Measurements from ENCODE around the gene CA5A.
A peak's percentile ranks its signal among the peaks of the same experiment; 100 is the strongest.

The CA5A gene

GRCh38 chr16:87956365-87957231, 20.3 kb upstream of the CA5A start:
- H3K4me3 ChIP-seq (ENCODE audit: low read length in 2 of 2) = peak overlapping the region in 1 of 2 donors; percentile 17
- H3K9ac ChIP-seq (ENCODE audit: low read depth in 1 of 2, low read length in 2 of 2) = peak overlapping the region; percentile 1 to 43
- peaks cover 11 to 37% of the 10 kb centered on the region in 2 donors for H3K4me1 ChIP-seq (ENCODE audit: control insufficient read depth in 2 of 2, insufficient read depth in 2 of 2, low read length in 2 of 2)

GRCh38 chr16:87956098-87956364, 19.7 kb upstream of the CA5A start:
- no peaks in the 10 kb centered on the region for H3K9me3 ChIP-seq (ENCODE audit: control insufficient read depth in 2 of 2, low read length in 2 of 2)
- H3K9ac ChIP-seq (ENCODE audit: low read depth in 1 of 2, low read length in 2 of 2) = peak overlapping the region; percentile 1 to 34
- H3K36me3 ChIP-seq (ENCODE audit: control insufficient read depth in 2 of 2, insufficient read depth in 2 of 2, low read length in 2 of 2) = peaks cover 0 to 7% of the 10 kb centered on the region in 2 donors
- peaks cover 11 to 37% of the 10 kb centered on the region in 2 donors for H3K4me1 ChIP-seq (ENCODE audit: control insufficient read depth in 2 of 2, insufficient read depth in 2 of 2, low read length in 2 of 2)
- peak overlapping the region in 1 of 2 donors; percentile 17 for H3K4me3 ChIP-seq (ENCODE audit: low read length in 2 of 2)
- no peaks in the 10 kb centered on the region for H3K27me3 ChIP-seq (ENCODE audit: control insufficient read depth in 2 of 2, insufficient read depth in 2 of 2, low read length in 2 of 2)
- peak overlapping the region; percentile 74 to 77 for H3K27ac ChIP-seq (ENCODE audit: low read depth in 2 of 2, low read length in 2 of 2)

More at GRCh38 chr16:87956365-87957231, 20.3 kb upstream of the CA5A start:
- H3K9me3 ChIP-seq (ENCODE audit: control insufficient read depth in 2 of 2, low read length in 2 of 2) = no peaks in the 10 kb centered on the region
- no peaks in the 10 kb centered on the region for H3K27me3 ChIP-seq (ENCODE audit: control insufficient read depth in 2 of 2, insufficient read depth in 2 of 2, low read length in 2 of 2)
- peaks cover 0 to 7% of the 10 kb centered on the region in 2 donors for H3K36me3 ChIP-seq (ENCODE audit: control insufficient read depth in 2 of 2, insufficient read depth in 2 of 2, low read length in 2 of 2)
- H3K27ac ChIP-seq (ENCODE audit: low read depth in 2 of 2, low read length in 2 of 2) = peak overlapping the region; percentile 74 to 77

- Histone ChIP-seq H3K9ac (ENCODE audit: low read depth in 1 of 2, low read length in 2 of 2) (peak overlapping the region in 1 of 2 donors; percentile 34), H3K27ac (ENCODE audit: low read depth in 2 of 2, low read length in 2 of 2) (peak overlapping the region; percentile 74 to 77), H3K27me3 (ENCODE audit: control insufficient read depth in 2 of 2, insufficient read depth in 2 of 2, low read length in 2 of 2) (no peaks in the 10 kb centered on the region), H3K4me1 (ENCODE audit: control insufficient read depth in 2 of 2, insufficient read depth in 2 of 2, low read length in 2 of 2) (peaks cover 11 to 37% of the 10 kb centered on the region in 2 donors), H3K4me3 (ENCODE audit: low read length in 2 of 2) (peak overlapping the region in 1 of 2 donors; percentile 20), H3K9me3 (ENCODE audit: control insufficient read depth in 2 of 2, low read length in 2 of 2) (no peaks in the 10 kb centered on the region), H3K36me3 (ENCODE audit: control insufficient read depth in 2 of 2, insufficient read depth in 2 of 2, low read length in 2 of 2) (peaks cover 0 to 7% of the 10 kb centered on the region in 2 donors)
These were observed 19.2 kb upstream of the CA5A start for GRCh38 chr16:87955302-87956097.

- H3K27ac ChIP-seq (ENCODE audit: low read depth in 2 of 2, low read length in 2 of 2) = peak overlapping the region; percentile 66 to 75
- H3K27me3 ChIP-seq (ENCODE audit: control insufficient read depth in 2 of 2, insufficient read depth in 2 of 2, low read length in 2 of 2) = no peaks in the 10 kb centered on the region
- H3K4me3 ChIP-seq (ENCODE audit: low read length in 2 of 2) = no peak overlapping the region
- peaks cover 0 to 7% of the 10 kb centered on the region in 2 donors for H3K36me3 ChIP-seq (ENCODE audit: control insufficient read depth in 2 of 2, insufficient read depth in 2 of 2, low read length in 2 of 2)
- H3K9ac ChIP-seq (ENCODE audit: low read depth in 1 of 2, low read length in 2 of 2) = no peak overlapping the region
- H3K9me3 ChIP-seq (ENCODE audit: control insufficient read depth in 2 of 2, low read length in 2 of 2) = no peaks in the 10 kb centered on the region
- peaks cover 11 to 37% of the 10 kb centered on the region in 2 donors for H3K4me1 ChIP-seq (ENCODE audit: control insufficient read depth in 2 of 2, insufficient read depth in 2 of 2, low read length in 2 of 2)
These were observed 18.5 kb upstream of the CA5A start for GRCh38 chr16:87954826-87955225.

- H3K36me3 ChIP-seq (ENCODE audit: control insufficient read depth in 2 of 2, insufficient read depth in 2 of 2, low read length in 2 of 2) = peaks cover 0 to 7% of the 10 kb centered on the region in 2 donors
- no peaks in the 10 kb centered on the region for H3K9me3 ChIP-seq (ENCODE audit: control insufficient read depth in 2 of 2, low read length in 2 of 2)
- H3K4me1 ChIP-seq (ENCODE audit: control insufficient read depth in 2 of 2, insufficient read depth in 2 of 2, low read length in 2 of 2) = peaks cover 11 to 37% of the 10 kb centered on the region in 2 donors
- H3K27ac ChIP-seq (ENCODE audit: low read depth in 2 of 2, low read length in 2 of 2) = peak overlapping the region; percentile 66 to 75
- no peaks in the 10 kb centered on the region for H3K27me3 ChIP-seq (ENCODE audit: control insufficient read depth in 2 of 2, insufficient read depth in 2 of 2, low read length in 2 of 2)
- no peak overlapping the region for H3K4me3 ChIP-seq (ENCODE audit: low read length in 2 of 2)
- H3K9ac ChIP-seq (ENCODE audit: low read depth in 1 of 2, low read length in 2 of 2) = no peak overlapping the region
These were observed 18.0 kb upstream of the CA5A start for GRCh38 chr16:87954361-87954760.

- peak overlapping the region; percentile 5 to 15 for H3K9ac ChIP-seq (ENCODE audit: low read depth in 1 of 2, low read length in 2 of 2)
- H3K4me3 ChIP-seq (ENCODE audit: low read length in 2 of 2) = peak overlapping the region in 1 of 2 donors; percentile 28
- H3K36me3 ChIP-seq (ENCODE audit: control insufficient read depth in 2 of 2, insufficient read depth in 2 of 2, low read length in 2 of 2) = peaks cover 0 to 7% of the 10 kb centered on the region in 2 donors
- peaks cover 11 to 37% of the 10 kb centered on the region in 2 donors for H3K4me1 ChIP-seq (ENCODE audit: control insufficient read depth in 2 of 2, insufficient read depth in 2 of 2, low read length in 2 of 2)
- no peaks in the 10 kb centered on the region for H3K9me3 ChIP-seq (ENCODE audit: control insufficient read depth in 2 of 2, low read length in 2 of 2)
- no peaks in the 10 kb centered on the region for H3K27me3 ChIP-seq (ENCODE audit: control insufficient read depth in 2 of 2, insufficient read depth in 2 of 2, low read length in 2 of 2)
- peak overlapping the region; percentile 66 to 75 for H3K27ac ChIP-seq (ENCODE audit: low read depth in 2 of 2, low read length in 2 of 2)
These were observed 17.2 kb upstream of the CA5A start for GRCh38 chr16:87953308-87954215.

- no peaks in the 10 kb centered on the region for H3K9me3 ChIP-seq (ENCODE audit: control insufficient read depth in 2 of 2, low read length in 2 of 2)
- H3K27me3 ChIP-seq (ENCODE audit: control insufficient read depth in 2 of 2, insufficient read depth in 2 of 2, low read length in 2 of 2) = no peaks in the 10 kb centered on the region
- no peak overlapping the region for H3K9ac ChIP-seq (ENCODE audit: low read depth in 1 of 2, low read length in 2 of 2)
- peaks cover 11 to 37% of the 10 kb centered on the region in 2 donors for H3K4me1 ChIP-seq (ENCODE audit: control insufficient read depth in 2 of 2, insufficient read depth in 2 of 2, low read length in 2 of 2)
- H3K27ac ChIP-seq (ENCODE audit: low read depth in 2 of 2, low read length in 2 of 2) = no peak overlapping the region
- H3K36me3 ChIP-seq (ENCODE audit: control insufficient read depth in 2 of 2, insufficient read depth in 2 of 2, low read length in 2 of 2) = peaks cover 0 to 7% of the 10 kb centered on the region in 2 donors
- peak overlapping the region; percentile 75 to 89 for H3K4me3 ChIP-seq (ENCODE audit: low read length in 2 of 2)
These were observed 16.4 kb upstream of the CA5A start for GRCh38 chr16:87952751-87953150.

GRCh38 chr16:87951552-87952538, 15.5 kb upstream of the CA5A start:
- peaks cover 11 to 37% of the 10 kb centered on the region in 2 donors for H3K4me1 ChIP-seq (ENCODE audit: control insufficient read depth in 2 of 2, insufficient read depth in 2 of 2, low read length in 2 of 2)
- peak overlapping the region; percentile 94 to 95 for H3K27ac ChIP-seq (ENCODE audit: low read depth in 2 of 2, low read length in 2 of 2)
- no peaks in the 10 kb centered on the region for H3K27me3 ChIP-seq (ENCODE audit: control insufficient read depth in 2 of 2, insufficient read depth in 2 of 2, low read length in 2 of 2)
- no peaks in the 10 kb centered on the region for H3K9me3 ChIP-seq (ENCODE audit: control insufficient read depth in 2 of 2, low read length in 2 of 2)
- peak overlapping the region; percentile 61 to 89 for H3K9ac ChIP-seq (ENCODE audit: low read depth in 1 of 2, low read length in 2 of 2)
- no peaks in the 10 kb centered on the region for H3K36me3 ChIP-seq (ENCODE audit: control insufficient read depth in 2 of 2, insufficient read depth in 2 of 2, low read length in 2 of 2)
- H3K4me3 ChIP-seq (ENCODE audit: low read length in 2 of 2) = peak overlapping the region; percentile 89 to 95
